K562 (cell line): ENCODE data around the gene TTC21A. TPM values are rescaled to one million over a fixed set of nuclear protein-coding genes. Genes with fewer than 3 reads are reported as not detected.
A peak's percentile ranks its signal among the peaks of the same experiment; 100 is the strongest.

Source experiments
- BCLAF1 ChIP-seq, 2 experiments: fragments of 450-650 bp in 1 of 2; IDR thresholded peaks; 2 replicates each; pipeline ENCODE4 v1.6.1; 2011 to 2017; ENCODE audit warnings: low read depth in 2 of 2, antibody characterized with exemption in 1 of 2, borderline replicate concordance in 1 of 2, low read length in 1 of 2, mild to moderate bottlenecking in 1 of 2, mixed read lengths in 1 of 2; ENCODE audit not compliant: control insufficient read depth in 1 of 2
- BRD9 ChIP-seq: fragments of 450-650 bp; IDR thresholded peaks from 2 replicates; pipeline ENCODE4 v1.6.1; 2018; ENCODE audit warnings: low read depth; ENCODE audit not compliant: partially characterized antibody
- CHD4 ChIP-seq: fragments of 200-600 bp; sonication (generic); IDR thresholded peaks from 3 replicates; pipeline ENCODE4 v1.6.1; 2012; ENCODE audit warnings: low read depth, mild to moderate bottlenecking, mixed read lengths, low read length, inconsistent platforms; ENCODE audit not compliant: insufficient read depth, insufficient replicate concordance, poor library complexity, severe bottlenecking
- CTCF ChIP-seq, 3 experiments: IDR thresholded peaks in 2 of 3; conservative IDR thresholded peaks in 1 of 3; 2 replicates each; pipeline ENCODE4 v1.5.1; 2011 to 2012; ENCODE audit warnings: low read length in 3 of 3, mild to moderate bottlenecking in 3 of 3, control low read depth in 2 of 3, improper control_type of control experiment in 1 of 3, inconsistent platforms in 1 of 3, low read depth in 1 of 3, mixed read lengths in 1 of 3, moderate library complexity in 1 of 3; ENCODE audit not compliant: insufficient read depth in 2 of 3
- DNMT1 ChIP-seq: fragments of 450-650 bp; IDR thresholded peaks from 2 replicates; pipeline ENCODE4 v1.6.1; 2016; ENCODE audit warnings: antibody characterized with exemption, mild to moderate bottlenecking
- FOXM1 ChIP-seq, 2 experiments: fragments of 450-650 bp in 1 of 2; sonication (generic) in 1 of 2; formaldehyde crosslinking in 1 of 2; IDR thresholded peaks; 2 replicates each; pipeline versions ENCODE4 v1.6.1 to v1.9.0; 2017 to 2022; ENCODE audit warnings: low read depth in 2 of 2, mild to moderate bottlenecking in 2 of 2, missing genetic modification reagents in 1 of 2, moderate library complexity in 1 of 2
- JUN ChIP-seq, 2 experiments: sonication (generic) in 1 of 2; formaldehyde crosslinking in 1 of 2; IDR thresholded peaks; 2 replicates each; pipeline versions ENCODE4 v1.6.1 to v1.8.0; 2012 to 2022; ENCODE audit warnings: borderline replicate concordance in 2 of 2, mild to moderate bottlenecking in 2 of 2, improper control_type of control experiment in 1 of 2, low read depth in 1 of 2, low read length in 1 of 2, missing genetic modification reagents in 1 of 2
- KDM2B ChIP-seq: fragments of 250-450 bp; sonication (Bioruptor Pico); IDR thresholded peaks from 2 replicates; pipeline ENCODE4 v1.8.0; 2021; ENCODE audit warnings: mild to moderate bottlenecking, moderate library complexity
- KHSRP ChIP-seq: fragments of 450-650 bp; IDR thresholded peaks from 2 replicates; pipeline ENCODE4 v1.6.1; 2017
- MCM5 ChIP-seq: fragments of 450-650 bp; IDR thresholded peaks from 2 replicates; pipeline ENCODE4 v1.6.1; 2016; ENCODE audit warnings: low read depth
- MYNN ChIP-seq, 2 experiments: sonication (generic); formaldehyde crosslinking in 1 of 2; IDR thresholded peaks; 2 replicates each; pipeline versions ENCODE4 v1.5.0 to v1.6.1; 2016 to 2020; ENCODE audit warnings: antibody characterized with exemption in 1 of 2, missing genetic modification reagents in 1 of 2
- NELFE ChIP-seq: IDR thresholded peaks from 2 replicates; pipeline ENCODE4 v1.6.1; 2011; ENCODE audit warnings: mild to moderate bottlenecking; ENCODE audit not compliant: insufficient read depth, insufficient read length
- RBM25 ChIP-seq: fragments of 200-400 bp; formaldehyde crosslinking; IDR thresholded peaks from 2 replicates; pipeline ENCODE4 v1.6.1; 2018; ENCODE audit warnings: low read length, low read depth, moderate library complexity; ENCODE audit not compliant: severe bottlenecking
- RNF219 ChIP-seq: fragments of 250-450 bp; sonication (Bioruptor Pico); IDR thresholded peaks from 2 replicates; pipeline ENCODE4 v1.5.0; 2022; ENCODE audit warnings: mild to moderate bottlenecking
- SMARCB1 ChIP-seq: IDR thresholded peaks from 2 replicates; pipeline ENCODE4 v1.6.1; 2011; ENCODE audit warnings: improper control_type of control experiment, low read depth; ENCODE audit not compliant: insufficient read length
- ZNF124 ChIP-seq: sonication (generic); formaldehyde crosslinking; IDR thresholded peaks from 2 replicates; pipeline ENCODE4 v1.8.1; 2022; ENCODE audit warnings: missing genetic modification reagents
- ZNF224 ChIP-seq: sonication (generic); formaldehyde crosslinking; IDR thresholded peaks from 2 replicates; pipeline ENCODE4 v1.8.0; 2022; ENCODE audit warnings: mild to moderate bottlenecking, missing genetic modification reagents
- ZNF444 ChIP-seq: fragments of 250-450 bp; sonication (Bioruptor Pico); IDR thresholded peaks from 2 replicates; pipeline ENCODE4 v1.4.0; 2020; ENCODE audit warnings: mild to moderate bottlenecking, moderate library complexity
- ZNF764 ChIP-seq: fragments of 250-450 bp; sonication (Bioruptor Pico); IDR thresholded peaks from 2 replicates; pipeline ENCODE4 v1.4.0; 2020; ENCODE audit warnings: low read depth, mild to moderate bottlenecking, moderate library complexity
- polyA plus RNA-seq, 8 experiments: library from polyadenylated mRNA; depleted of rRNA in 4 of 8; stranded (reverse) in 5 of 8; unstranded in 3 of 8; fragments of >200 nt; fragmentation: Nextera tagmentation in 2 of 8; fragmentation: Illumina TruSeq in 1 of 8; extraction: Ambion mirVana in 2 of 8; extraction: Trizol in 1 of 8; gene quantifications; 2 replicates each; pipeline versions ENCODE4 v1.2.1 to v1.2.3, GENCODE V29; 2011 to 2014; ENCODE audit warnings: inconsistent platforms in 1 of 8, missing spikeins in 1 of 8
- total RNA-seq, 7 experiments: library from RNA; depleted of rRNA in 6 of 7; stranded (reverse); fragments of >200 nt in 6 of 7; fragmentation: Illumina TruSeq in 2 of 7; extraction: Trizol in 2 of 7; gene quantifications; 2 replicates each; pipeline versions ENCODE4 v1.2.1 to v1.2.3, GENCODE V29; 2011 to 2021; ENCODE audit warnings: low replicate concordance in 1 of 7

The TTC21A gene
- total and polyA plus RNA-seq, 9 of the 15 experiments (the other 6 are each of a cell fraction or from before 2014, with no cell fraction given), result 0.22 to 1.4 (median 0.70) TPM

GRCh38 chr3:39101022-39101689, 6.3 kb upstream of the TTC21A start (continued):
- TF ChIP-seq CTCF (IDR thresholded peaks at IDR 0.05 in 2 of 3, conservative IDR thresholded peaks at IDR 0.05 in 1 of 3; ENCODE audit: insufficient read depth in 2 of 3, low read depth in 1 of 3, low read length in 3 of 3) (peak; percentile 77 to 86 (median 78)), CHD4 (no peak), ZNF224 (no peak), BCLAF1 (IDR thresholded peaks at IDR 0.05; ENCODE audit: borderline replicate concordance in 1 of 2, control insufficient read depth in 1 of 2, low read depth in 2 of 2, low read length in 1 of 2) (no peak), KDM2B (CRISPR knock-in tag) (no peak), JUN (IDR thresholded peaks at IDR 0.05; ENCODE audit: borderline replicate concordance, low read depth, low read length) (no peak), JUN (CRISPR knock-in tag; IDR thresholded peaks at IDR 0.05; ENCODE audit: borderline replicate concordance) (0 out of 2 replicates have a peak, but pooled peaks have one; percentile 51), SMARCB1 (no peak), MYNN (IDR thresholded peaks at IDR 0.05) (no peak), MYNN (CRISPR knock-in tag; IDR thresholded peaks at IDR 0.05) (no peak), KHSRP (no peak), RBM25 (peak; percentile 61), RNF219 (CRISPR knock-in tag) (no peak), FOXM1 (IDR thresholded peaks at IDR 0.05; ENCODE audit: low read depth) (0 out of 2 replicates have a peak, but pooled peaks have one; percentile 13), FOXM1 (CRISPR knock-in tag; IDR thresholded peaks at IDR 0.05; ENCODE audit: low read depth) (no peak), MCM5 (no peak), ZNF764 (no peak), ZNF124 (CRISPR knock-in tag) (no peak), ZNF444 (no peak), BRD9 (no peak), NELFE (no peak), DNMT1 (no peak)
